AG04449 (cell line): ENCODE results near the gene GBGT1.

Source experiments
- CTCF ChIA-PET: fragments of 350-600 bp; formaldehyde crosslinking; extraction: SDS; loops from one replicate; lab custom pipeline; 2021; ENCODE audit warnings: antibody characterized with exemption; lab: Yijun Ruan, JAX
- POLR2A ChIA-PET: fragments of 400-600, 350-600 bp; formaldehyde crosslinking; extraction: SDS; loops from one replicate; lab custom pipeline; 2020; ENCODE audit warnings: antibody characterized with exemption, inconsistent platforms; lab: Yijun Ruan, JAX
- DNase-seq: peaks from one replicate; pipeline ENCODE4 v3.0.0-alpha.2; 2010; ENCODE audit warnings: low read depth, low spot score
- H3K4me3 ChIP-seq: 2 replicates; pipeline ENCODE4 v1.5.1; 2011; ENCODE audit warnings: low read depth, mild to moderate bottlenecking, control low read depth, low read length
- CTCF ChIP-seq: IDR thresholded peaks from one replicate; pipeline ENCODE4 v1.5.1; 2011; ENCODE audit warnings: mild to moderate bottlenecking, moderate library complexity, low read length, control low read depth, inconsistent platforms; ENCODE audit not compliant: insufficient read depth; ENCODE audit errors: missing control alignments

GBGT1 gene

GRCh38 chr9:133168432-133168831 lies 4.7 kb upstream of the GBGT1 start:
- ChIA-PET CTCF (interaction anchor here (1.0 to 1.7 kb wide), 3 partner anchors 9 to 66 kb away, joined by 4 to 7 read pairs (median 4); no protein-coding TSS in a partner anchor), POLR2A (no interaction called here)
- no peak for DNase-seq
- TF ChIP-seq CTCF: no peak
- no peak overlapping the region for H3K4me3 ChIP-seq

DNA sequence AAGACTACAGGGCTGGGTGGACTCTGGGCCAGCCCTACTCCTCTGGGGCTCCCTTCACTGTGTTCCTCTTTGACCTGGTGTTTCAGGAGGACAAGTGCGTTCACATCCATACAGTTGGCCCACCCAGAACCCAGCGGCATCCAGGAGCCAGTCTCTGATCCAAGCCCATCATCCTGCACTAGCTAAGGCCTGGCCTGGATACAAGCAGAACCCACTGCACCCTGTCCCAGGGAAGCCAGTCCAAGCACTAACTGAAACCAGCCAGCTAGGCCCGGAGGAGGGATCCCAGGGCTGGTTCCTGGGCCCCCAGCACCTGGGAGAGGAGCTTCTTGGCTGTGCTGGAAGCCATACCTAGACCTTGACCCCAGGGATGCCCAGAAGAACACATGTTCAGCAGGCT lies 4.1 kb upstream of the GBGT1 start:
- no peak for DNase-seq
- TF ChIP-seq CTCF: no peak
- ChIA-PET CTCF (interaction anchor here (1.0 to 1.7 kb wide), 6 partner anchors 9 to 117 kb away, joined by 3 to 7 read pairs (median 4); no protein-coding TSS in a partner anchor), POLR2A (no interaction called here)
- H3K4me3 ChIP-seq: no peak overlapping the region

DNA sequence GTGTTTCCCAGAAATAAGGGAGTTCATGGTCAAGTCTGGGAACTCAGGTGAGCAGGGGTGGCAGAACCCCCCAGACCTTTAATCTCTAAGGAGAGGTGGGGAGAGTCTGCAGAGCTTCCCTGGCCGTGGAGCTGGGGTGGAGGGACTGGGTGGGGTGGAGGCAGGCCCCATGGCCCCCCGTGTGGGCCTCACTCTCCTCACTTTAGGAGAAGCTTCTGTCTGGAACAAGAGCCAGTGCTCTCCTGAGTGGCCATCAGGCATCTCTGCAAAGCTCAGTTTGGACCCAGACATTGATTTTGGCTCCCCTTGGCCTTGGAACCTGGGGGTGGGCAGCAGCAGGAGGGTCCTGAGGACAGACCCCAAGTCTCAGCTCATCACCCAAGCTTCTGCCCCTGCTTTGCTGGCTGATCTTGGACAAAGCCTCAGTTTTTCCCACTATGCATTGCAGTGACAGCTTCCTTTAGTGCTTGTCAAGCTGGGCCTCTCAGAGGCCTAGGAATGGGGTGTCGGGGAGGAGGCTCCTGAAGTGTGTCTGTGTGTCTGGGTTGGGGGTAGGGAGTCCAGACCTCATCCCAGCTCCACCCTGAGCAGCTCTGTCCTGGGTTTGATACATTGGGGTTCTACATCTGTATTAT lies 3.5 kb upstream of the GBGT1 start:
- H3K4me3 ChIP-seq: no peak overlapping the region
- ChIA-PET POLR2A (no interaction called here), CTCF (interaction anchor here (1.0 to 1.7 kb wide), 6 partner anchors 8 to 116 kb away, joined by 3 to 7 read pairs (median 4); no protein-coding TSS in a partner anchor)
- no peak for TF ChIP-seq CTCF
- no peak for DNase-seq

DNA sequence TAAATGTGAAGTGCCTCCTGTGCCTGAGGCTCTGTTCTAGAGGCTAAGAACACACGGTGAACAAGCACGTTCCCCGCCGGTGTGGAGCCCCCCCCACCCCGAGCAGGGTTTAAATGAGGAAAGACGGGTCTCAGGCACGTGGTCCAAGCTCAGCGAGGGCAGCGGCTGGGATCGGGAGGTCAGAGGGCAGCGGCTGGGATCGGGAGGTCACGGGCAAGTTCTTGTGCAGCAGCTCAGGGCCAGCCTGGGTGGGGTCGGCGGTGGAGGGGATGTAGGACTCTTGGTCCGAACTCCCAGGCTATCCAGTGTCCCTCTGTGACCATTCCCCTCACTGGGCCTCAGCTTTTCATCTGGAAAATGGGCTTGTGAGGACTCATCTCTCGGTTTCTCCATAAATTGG lies 2.7 kb upstream of the GBGT1 start:
- TF ChIP-seq CTCF: no peak
- POLR2A ChIA-PET: no interaction called here
- CTCF ChIA-PET: interaction anchor here (0.7 to 1.7 kb wide), 3 partner anchors 10 to 64 kb away, joined by 3 to 4 read pairs (median 3); no protein-coding TSS in a partner anchor

GRCh38 chr9:133165452-133165730 lies 1.7 kb upstream of the GBGT1 start:
- ChIA-PET CTCF (no interaction called here), POLR2A (no interaction called here)
- TF ChIP-seq CTCF: no peak
- no peak for DNase-seq
- H3K4me3 ChIP-seq: no peak overlapping the region

More for the DNA sequence above, 2.7 kb upstream of the GBGT1 start:
- no peak for DNase-seq
- no peak overlapping the region for H3K4me3 ChIP-seq

- CTCF ChIA-PET: interaction anchor here (1.4 kb wide), 1 partner anchor 63 kb away, joined by 3 read pairs; no protein-coding TSS in a partner anchor
- POLR2A ChIA-PET: interaction anchor here (1.1 kb wide), 1 partner anchor 9 kb away, joined by 4 read pairs; no protein-coding TSS in a partner anchor
- no peak for TF ChIP-seq CTCF
- no peak for DNase-seq
- H3K4me3 ChIP-seq: peak overlapping the region; percentile 66
These were observed 477 bp upstream of the GBGT1 start for GRCh38 chr9:133164191-133164590.
